PC-3 (cell line): Measurements from ENCODE around the gene TRAPPC4. TPM values are rescaled to one million over a fixed set of nuclear protein-coding genes. Genes with fewer than 3 reads are reported as not detected.
A peak's percentile ranks its signal among the peaks of the same experiment; 100 is the strongest.

Experiments
- ATAC-seq: fragments of 200-7000 bp; cut with Tn5 transposase; 2 replicates; pipeline ENCODE4 v1.9.1; 2020; ENCODE audit warnings: mild to moderate bottlenecking, moderate library complexity
- BruUV-seq: library from RNA; stranded (reverse); fragments of 400-500 nt; replicated peaks from 2 replicates; lab custom pipeline; 2021; lab: Mats Ljungman, UMichigan
- CTCF ChIA-PET: fragments of 300-600 bp; sonication (Branson Sonifier 250); formaldehyde crosslinking; loops from one replicate; lab custom pipeline; 2022; ENCODE audit warnings: antibody characterized with exemption; lab: Charles Lee
- POLR2A ChIA-PET: fragments of 300-600 bp; sonication (Branson Sonifier 250); formaldehyde crosslinking; loops from one replicate; lab custom pipeline; 2022; ENCODE audit warnings: antibody characterized with exemption; ENCODE audit not compliant: unreplicated experiment; lab: Charles Lee
- DNase-seq: peaks from one replicate; pipeline ENCODE4 v3.0.0-alpha.2; 2015
- H2AFZ ChIP-seq: fragments of 300-600 bp; sonication (generic); 2 replicates; pipeline ENCODE4 v1.6.0; 2016; ENCODE audit warnings: antibody characterized with exemption, low read length
- H3F3A ChIP-seq: fragments of 300-600 bp; sonication (generic); one replicate; pipeline ENCODE4 v1.6.0; 2017; ENCODE audit warnings: antibody characterized with exemption, low read length, control low read depth, mild to moderate bottlenecking; ENCODE audit not compliant: unreplicated experiment
- H3K27ac ChIP-seq: fragments of 300-600 bp; sonication (generic); 2 replicates; pipeline ENCODE4 v1.5.1; 2016; ENCODE audit warnings: mild to moderate bottlenecking, low read length
- H3K27me3 ChIP-seq: fragments of 300-600 bp; sonication (generic); 2 replicates; pipeline ENCODE4 v1.6.1; 2016; ENCODE audit warnings: low read length, mixed read lengths
- H3K36me3 ChIP-seq: fragments of 300-600 bp; sonication (generic); 2 replicates; pipeline ENCODE4 v1.6.1; 2016; ENCODE audit warnings: low read depth, mixed run types, low read length, mixed read lengths
- H3K4me1 ChIP-seq: fragments of 300-600 bp; sonication (generic); 2 replicates; pipeline ENCODE4 v1.5.1; 2016; ENCODE audit warnings: low read length; ENCODE audit not compliant: insufficient read depth
- H3K4me2 ChIP-seq: fragments of 300-600 bp; sonication (generic); 2 replicates; pipeline ENCODE4 v1.6.0; 2016; ENCODE audit warnings: low read length
- H3K4me3 ChIP-seq: fragments of 300-600 bp; sonication (generic); 2 replicates; pipeline ENCODE4 v1.5.1; 2016; ENCODE audit warnings: mild to moderate bottlenecking, low read length, mixed read lengths
- H3K79me2 ChIP-seq: fragments of 300-600 bp; sonication (generic); 2 replicates; pipeline ENCODE4 v1.6.1; 2017; ENCODE audit warnings: low read length, mixed read lengths
- H3K9ac ChIP-seq: fragments of 300-600 bp; sonication (generic); 2 replicates; pipeline ENCODE4 v1.6.0; 2016; ENCODE audit warnings: mild to moderate bottlenecking, low read length
- H3K9me2 ChIP-seq: fragments of 300-600 bp; sonication (generic); replicated peaks from 2 replicates; pipeline ENCODE4 v1.6.1; 2016; ENCODE audit warnings: mixed run types, low read length, mixed read lengths
- H3K9me3 ChIP-seq: fragments of 300-600 bp; sonication (generic); 2 replicates; pipeline ENCODE4 v1.6.1; 2016; ENCODE audit warnings: low read length, mixed read lengths
- H4K20me1 ChIP-seq: fragments of 300-600 bp; sonication (generic); 2 replicates; pipeline ENCODE4 v1.6.1; 2016; ENCODE audit warnings: low read length, mixed read lengths
- CTCF ChIP-seq: fragments of 300-600 bp; sonication (generic); conservative IDR thresholded peaks from 2 replicates; pipeline ENCODE4 v1.5.1; 2017; ENCODE audit warnings: antibody characterized with exemption, low read depth, mild to moderate bottlenecking, low read length
- EZH2 ChIP-seq: fragments of 300-600 bp; sonication (generic); IDR thresholded peaks from one replicate; pipeline ENCODE4 v1.6.1; 2017; ENCODE audit warnings: antibody characterized with exemption, mild to moderate bottlenecking, low read length; ENCODE audit not compliant: unreplicated experiment
- EZH2phosphoT487 ChIP-seq: fragments of 300-600 bp; sonication (generic); IDR thresholded peaks from 2 replicates; pipeline ENCODE4 v1.6.1; 2018; ENCODE audit warnings: mild to moderate bottlenecking, antibody characterized with exemption, low read length, borderline replicate concordance
- intact Hi-C: fragments of 100-400 bp; cut with micrococcal nuclease; formaldehyde crosslinking; loops from 2 replicates; pipeline ENCODE4 v1.9.0; 2023
- total RNA-seq: library from RNA; depleted of rRNA; stranded (reverse); fragments of >200 nt; gene quantifications from 2 replicates; pipeline ENCODE4 v1.2.3, GENCODE V29; 2014

Gene TRAPPC4
- total RNA-seq, 1 experiment from 2014 or later, result 129 TPM

- Histone ChIP-seq H3K27ac (no peak overlapping the region), H3K4me3 (peak overlapping the region; percentile 96; the same call in 1 of the 2 replicates), H3K36me3 (peaks cover 20% of the 10 kb centered on the region), H2AFZ (no peak overlapping the region), H3K4me2 (peak overlapping the region; percentile 99), H4K20me1 (no peaks in the 10 kb centered on the region), H3K9me2 (no peaks in the 10 kb centered on the region), H3K4me1 (peaks cover 16% of the 10 kb centered on the region), H3K9ac (no peak overlapping the region), H3K9me3 (no peaks in the 10 kb centered on the region), H3K27me3 (no peaks in the 10 kb centered on the region), H3F3A (peaks cover 5% of the 10 kb centered on the region), H3K79me2 (peaks cover 32% of the 10 kb centered on the region)
- ChIA-PET POLR2A (no interaction called here), CTCF (no interaction called here)
- no peak for TF ChIP-seq EZH2phosphoT487
- TF ChIP-seq EZH2, result no peak
- no peak for TF ChIP-seq CTCF
- no TSS peak for BruUV-seq
- no peak for ATAC-seq
- no peak for DNase-seq
- intact Hi-C loops, result no loop called here
Observed at GRCh38 chr11:119028346-119029068, 9.9 kb downstream of the TRAPPC4 start.

GRCh38 chr11:119029069-119029339 lies 10.4 kb downstream of the TRAPPC4 start:
- ChIA-PET CTCF (no interaction called here), POLR2A (interaction anchor here (0.6 kb wide), 1 partner anchor 9 kb away, joined by 4 read pairs; no protein-coding TSS in a partner anchor)
- Histone ChIP-seq H3K36me3 (peaks cover 15% of the 10 kb centered on the region; the same call in 1 of the 2 replicates), H4K20me1 (no peaks in the 10 kb centered on the region), H3K27ac (no peak overlapping the region), H3K4me2 (peak overlapping the region; percentile 99), H3K9me3 (no peaks in the 10 kb centered on the region), H3K79me2 (peaks cover 27% of the 10 kb centered on the region), H3K4me3 (peak overlapping the region; percentile 96), H3F3A (peaks cover under 1% of the 10 kb centered on the region), H3K4me1 (peaks cover 16% of the 10 kb centered on the region), H3K9ac (no peak overlapping the region), H3K9me2 (no peaks in the 10 kb centered on the region), H3K27me3 (no peaks in the 10 kb centered on the region), H2AFZ (no peak overlapping the region)
- intact Hi-C loops, result no loop called here
- no peak for TF ChIP-seq EZH2
- no peak for TF ChIP-seq CTCF
- TF ChIP-seq EZH2phosphoT487, result no peak
- DNase-seq (no peak), ATAC-seq (no peak)
- BruUV-seq, result no TSS peak
